ENCODE measurements around the gene TMEM167A.

TMEM167A gene

DNA sequence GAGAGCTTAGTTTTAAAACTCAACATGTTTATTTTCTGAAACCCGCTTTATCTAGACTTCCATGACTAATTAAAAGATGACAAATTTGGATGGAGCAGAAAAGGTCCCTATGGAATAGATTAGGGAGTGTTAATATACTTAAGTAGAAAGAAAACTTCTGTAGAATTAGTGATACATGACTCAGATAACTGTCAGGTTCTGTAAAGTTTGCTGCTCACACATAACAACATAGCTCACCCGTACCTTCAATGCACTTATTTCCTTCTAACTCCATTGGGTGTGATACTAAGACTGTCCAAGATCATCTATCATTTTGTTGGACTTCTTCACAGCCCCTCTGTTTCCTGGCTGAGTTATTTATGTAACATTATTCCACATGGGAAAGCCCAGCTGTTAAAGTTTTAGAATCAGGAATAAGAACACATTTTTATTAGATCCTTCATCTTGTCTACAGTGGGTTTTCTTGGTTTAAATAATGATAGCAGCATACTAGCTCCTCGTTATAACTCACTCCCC lies 27.8 kb downstream of the TMEM167A start:
- Histone ChIP-seq H3K27ac (ENCODE audit: insufficient read depth in 1 of 2, low read depth in 1 of 2, low read length in 2 of 2, poor library complexity in 1 of 2, severe bottlenecking in 2 of 2) (no peak overlapping the region), H3K9me3 (ENCODE audit: control extremely low read depth in 1 of 5, control insufficient read depth in 4 of 5, insufficient read depth in 2 of 5, low read depth in 1 of 5, low read length in 4 of 5) (no peaks in the 10 kb centered on the region), H3K27me3 (replicated peaks in 2 of 5; ENCODE audit: control insufficient read depth in 4 of 5, insufficient read depth in 5 of 5, low read length in 4 of 5) (no peaks in the 10 kb centered on the region), H3K36me3 (ENCODE audit: control insufficient read depth in 4 of 4, insufficient read depth in 4 of 4, low read length in 3 of 4) (peaks cover 2 to 17% (median 4%) of the 10 kb centered on the region in 4 experiments), H3K4me3 (ENCODE audit: control insufficient read depth in 1 of 7, extremely low read depth in 1 of 7, insufficient read depth in 4 of 7, low read depth in 2 of 7, low read length in 6 of 7) (no peak overlapping the region), H3K4me1 (ENCODE audit: control extremely low read depth in 1 of 4, control insufficient read depth in 4 of 4, insufficient read depth in 4 of 4, low read length in 3 of 4) (no peaks in the 10 kb centered on the region)
- POLR2A ChIA-PET, result no interaction called here
- DNase-seq, result no peak
- WGBS (ENCODE audit: insufficient coverage), result no CpG with 5 or more reads among the region's 3 CpGs
- CTCF ChIA-PET, result no interaction called here

DNA sequence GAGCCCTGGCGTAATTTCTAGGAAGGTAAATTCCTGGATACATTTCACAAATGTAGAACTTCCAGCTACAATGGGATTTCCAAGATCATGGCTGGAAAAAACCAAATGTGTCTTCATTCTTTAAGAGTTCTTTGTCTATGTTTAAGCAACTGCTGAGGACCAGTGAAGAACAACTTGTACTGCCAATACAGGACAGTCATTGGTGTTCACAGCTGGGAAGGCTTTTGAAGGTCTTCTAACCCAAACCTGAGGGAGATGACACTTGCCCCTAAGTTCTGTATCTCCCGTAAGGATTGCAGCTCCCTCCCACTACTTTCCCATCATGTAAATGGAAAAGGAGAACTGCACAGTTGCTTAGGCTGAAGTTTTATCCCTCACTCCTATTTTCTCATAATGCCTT lies 28.4 kb downstream of the TMEM167A start:
- WGBS (ENCODE audit: insufficient coverage), result 92% methylated on average over 1 of the region's 2 CpGs
- ChIA-PET CTCF (no interaction called here), POLR2A (no interaction called here)
- Histone ChIP-seq H3K27me3 (replicated peaks in 2 of 5; ENCODE audit: control insufficient read depth in 4 of 5, insufficient read depth in 5 of 5, low read length in 4 of 5) (no peaks in the 10 kb centered on the region), H3K27ac (ENCODE audit: insufficient read depth in 1 of 2, low read depth in 1 of 2, low read length in 2 of 2, poor library complexity in 1 of 2, severe bottlenecking in 2 of 2) (no peak overlapping the region), H3K9me3 (ENCODE audit: control extremely low read depth in 1 of 5, control insufficient read depth in 4 of 5, insufficient read depth in 2 of 5, low read depth in 1 of 5, low read length in 4 of 5) (no peaks in the 10 kb centered on the region), H3K36me3 (ENCODE audit: control insufficient read depth in 4 of 4, insufficient read depth in 4 of 4, low read length in 3 of 4) (peaks cover 0 to 12% (median 3%) of the 10 kb centered on the region in 4 experiments), H3K4me1 (ENCODE audit: control extremely low read depth in 1 of 4, control insufficient read depth in 4 of 4, insufficient read depth in 4 of 4, low read length in 3 of 4) (no peaks in the 10 kb centered on the region), H3K4me3 (ENCODE audit: control insufficient read depth in 1 of 7, extremely low read depth in 1 of 7, insufficient read depth in 4 of 7, low read depth in 2 of 7, low read length in 6 of 7) (no peak overlapping the region)
- DNase-seq, result no peak

DNA sequence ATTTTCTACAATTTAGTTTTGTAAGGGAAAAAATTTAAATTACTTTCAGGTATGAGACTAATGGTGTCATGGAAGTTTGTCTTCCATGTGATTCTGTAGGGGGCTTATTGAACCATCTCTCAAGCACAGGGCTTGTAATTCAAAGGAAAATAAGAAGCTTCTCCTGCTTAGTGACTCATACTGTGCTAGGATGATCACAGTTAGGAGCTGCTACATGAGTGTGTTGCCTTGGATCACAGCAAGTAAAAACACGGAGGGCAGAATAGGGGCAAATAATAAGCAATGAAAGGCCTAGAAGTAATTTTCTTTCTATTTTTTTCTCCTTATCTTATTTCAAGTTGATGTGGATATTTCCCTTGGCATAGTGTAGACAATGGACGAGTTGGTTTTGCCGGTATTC lies 28.9 kb downstream of the TMEM167A start:
- no peaks in the 10 kb centered on the region for H3K27me3 ChIP-seq (replicated peaks in 2 of 5; ENCODE audit: control insufficient read depth in 4 of 5, insufficient read depth in 5 of 5, low read length in 4 of 5)
- H3K4me1 ChIP-seq (ENCODE audit: control extremely low read depth in 1 of 4, control insufficient read depth in 4 of 4, insufficient read depth in 4 of 4, low read length in 3 of 4), result no peaks in the 10 kb centered on the region
- no peak for DNase-seq
- POLR2A ChIA-PET, result no interaction called here
- WGBS (ENCODE audit: insufficient coverage), result 100% methylated on average over 1 of the region's 3 CpGs
- CTCF ChIA-PET, result no interaction called here
- H3K27ac ChIP-seq (ENCODE audit: insufficient read depth in 1 of 2, low read depth in 1 of 2, low read length in 2 of 2, poor library complexity in 1 of 2, severe bottlenecking in 2 of 2), result no peak overlapping the region
- peaks cover 0 to 12% (median 3%) of the 10 kb centered on the region in 4 experiments for H3K36me3 ChIP-seq (ENCODE audit: control insufficient read depth in 4 of 4, insufficient read depth in 4 of 4, low read length in 3 of 4)
- no peak overlapping the region for H3K4me3 ChIP-seq (ENCODE audit: control insufficient read depth in 1 of 7, extremely low read depth in 1 of 7, insufficient read depth in 4 of 7, low read depth in 2 of 7, low read length in 6 of 7)
- no peaks in the 10 kb centered on the region for H3K9me3 ChIP-seq (ENCODE audit: control extremely low read depth in 1 of 5, control insufficient read depth in 4 of 5, insufficient read depth in 2 of 5, low read depth in 1 of 5, low read length in 4 of 5)

DNA sequence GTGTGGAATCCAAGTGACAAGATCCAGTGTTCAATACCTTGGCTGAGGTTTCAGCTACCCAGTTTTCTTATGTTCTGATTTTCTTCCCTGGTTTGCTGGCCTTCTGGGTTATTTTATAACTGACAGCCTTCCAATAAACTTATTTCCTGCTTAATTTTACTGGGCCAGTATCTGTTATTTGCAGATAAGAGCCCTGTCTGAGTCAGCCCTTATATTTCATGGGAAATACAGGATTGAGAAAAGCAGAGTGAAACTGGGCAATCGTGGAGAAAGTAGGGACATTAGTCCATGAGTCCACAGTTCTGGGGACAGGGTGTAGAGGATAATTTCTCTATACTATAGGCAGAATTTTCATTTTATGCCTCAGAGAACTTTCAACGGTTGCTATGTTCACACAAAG lies 32.3 kb downstream of the TMEM167A start:
- Histone ChIP-seq H3K4me1 (ENCODE audit: control extremely low read depth in 1 of 4, control insufficient read depth in 4 of 4, insufficient read depth in 4 of 4, low read length in 3 of 4) (no peaks in the 10 kb centered on the region), H3K9me3 (ENCODE audit: control extremely low read depth in 1 of 5, control insufficient read depth in 4 of 5, insufficient read depth in 2 of 5, low read depth in 1 of 5, low read length in 4 of 5) (no peaks in the 10 kb centered on the region), H3K27me3 (replicated peaks in 2 of 5; ENCODE audit: control insufficient read depth in 4 of 5, insufficient read depth in 5 of 5, low read length in 4 of 5) (no peaks in the 10 kb centered on the region), H3K27ac (ENCODE audit: insufficient read depth in 1 of 2, low read depth in 1 of 2, low read length in 2 of 2, poor library complexity in 1 of 2, severe bottlenecking in 2 of 2) (no peak overlapping the region), H3K36me3 (ENCODE audit: control insufficient read depth in 4 of 4, insufficient read depth in 4 of 4, low read length in 3 of 4) (peaks cover 0 to 4% (median 1%) of the 10 kb centered on the region in 4 experiments), H3K4me3 (ENCODE audit: control insufficient read depth in 1 of 7, extremely low read depth in 1 of 7, insufficient read depth in 4 of 7, low read depth in 2 of 7, low read length in 6 of 7) (no peak overlapping the region)
- DNase-seq, result no peak
- ChIA-PET POLR2A (no interaction called here), CTCF (interaction anchor here (1.1 kb wide), 1 partner anchor 10 kb away, joined by 3 read pairs; no protein-coding TSS in a partner anchor)
- WGBS (ENCODE audit: insufficient coverage), result 0% methylated on average over 1 of the region's 2 CpGs

DNA sequence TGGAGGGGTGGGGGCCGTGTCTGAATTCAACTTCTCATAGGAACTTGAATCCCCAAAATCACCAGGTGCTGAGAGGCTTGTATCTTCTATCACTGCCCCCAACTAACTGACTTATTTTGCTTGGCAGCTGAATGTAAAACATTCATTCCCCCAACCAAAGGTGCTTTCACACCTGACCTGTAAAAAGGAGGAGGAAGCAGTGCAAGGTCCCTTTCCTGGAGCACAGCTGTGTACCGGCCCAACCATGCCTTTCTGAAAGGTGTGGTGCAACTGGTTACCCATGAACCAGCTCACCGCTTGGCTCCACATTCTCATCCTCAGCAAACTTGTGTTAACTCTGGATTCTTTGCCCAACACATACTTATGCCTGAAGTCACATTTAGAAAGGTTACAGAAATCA lies 34.7 kb downstream of the TMEM167A start:
- Histone ChIP-seq H3K4me3 (ENCODE audit: control insufficient read depth in 1 of 7, extremely low read depth in 1 of 7, insufficient read depth in 4 of 7, low read depth in 2 of 7, low read length in 6 of 7) (no peak overlapping the region), H3K27ac (ENCODE audit: insufficient read depth in 1 of 2, low read depth in 1 of 2, low read length in 2 of 2, poor library complexity in 1 of 2, severe bottlenecking in 2 of 2) (no peak overlapping the region), H3K9me3 (ENCODE audit: control extremely low read depth in 1 of 5, control insufficient read depth in 4 of 5, insufficient read depth in 2 of 5, low read depth in 1 of 5, low read length in 4 of 5) (no peaks in the 10 kb centered on the region), H3K4me1 (ENCODE audit: control extremely low read depth in 1 of 4, control insufficient read depth in 4 of 4, insufficient read depth in 4 of 4, low read length in 3 of 4) (peaks cover 0 to 2% (median 0%) of the 10 kb centered on the region in 4 experiments), H3K36me3 (ENCODE audit: control insufficient read depth in 4 of 4, insufficient read depth in 4 of 4, low read length in 3 of 4) (no peaks in the 10 kb centered on the region), H3K27me3 (replicated peaks in 2 of 5; ENCODE audit: control insufficient read depth in 4 of 5, insufficient read depth in 5 of 5, low read length in 4 of 5) (no peaks in the 10 kb centered on the region)
- 100% methylated on average over 1 of the region's 3 CpGs for WGBS (ENCODE audit: insufficient coverage)
- ChIA-PET CTCF (interaction anchor here (1.0 kb wide), 1 partner anchor 15 kb away, joined by 3 read pairs; no protein-coding TSS in a partner anchor), POLR2A (no interaction called here)
- no peak for DNase-seq

DNA sequence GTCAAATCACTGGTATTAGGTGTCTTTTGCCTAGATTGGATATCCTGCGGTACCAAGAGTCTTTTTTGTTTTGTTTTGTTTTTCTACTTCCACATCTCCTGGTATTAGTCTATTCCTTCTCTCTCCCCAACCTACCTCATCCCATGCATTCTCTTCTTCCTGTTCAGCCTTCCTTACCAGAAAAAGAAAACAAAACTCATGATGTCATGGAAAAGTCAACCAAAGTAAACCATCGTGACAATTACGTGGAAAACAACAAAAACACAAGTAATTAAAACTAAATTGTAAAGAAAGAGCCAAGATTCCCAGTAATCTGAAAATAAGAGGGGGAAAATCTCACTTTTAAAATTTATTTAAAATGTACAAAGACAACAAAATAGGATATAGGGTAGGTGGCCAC lies 38.3 kb downstream of the TMEM167A start:
- H3K36me3 ChIP-seq (ENCODE audit: control insufficient read depth in 4 of 4, insufficient read depth in 4 of 4, low read length in 3 of 4), result no peaks in the 10 kb centered on the region

DNA sequence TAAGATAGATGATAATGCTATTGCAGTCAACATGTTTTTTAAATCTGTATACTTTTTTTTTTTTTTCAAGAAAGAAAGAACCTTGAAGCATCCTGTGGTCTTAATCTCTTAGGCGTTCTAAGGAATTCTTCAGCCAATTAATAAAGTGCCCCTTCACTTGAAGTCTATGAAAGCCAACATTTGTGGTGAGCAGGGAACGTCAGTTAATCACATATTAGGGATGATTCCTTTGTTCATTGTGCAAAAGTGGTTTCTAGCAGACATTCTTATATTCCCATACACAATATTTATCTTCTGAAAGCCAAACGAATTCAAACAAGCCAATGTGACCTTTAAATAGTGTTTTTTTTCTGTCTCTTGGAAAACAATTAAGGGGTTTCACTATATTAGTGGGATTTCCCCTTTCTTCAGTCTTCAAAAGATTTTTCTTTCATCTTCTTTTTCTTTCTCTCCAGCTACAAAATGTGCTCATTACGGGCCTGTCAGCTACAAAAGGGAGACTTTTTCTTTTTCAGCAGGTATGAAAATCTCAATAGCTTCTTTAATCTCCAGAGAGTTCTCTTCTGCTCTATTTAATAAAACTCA lies 40.1 kb downstream of the TMEM167A start:
- CTCF ChIA-PET, result interaction anchor here (0.9 to 1.7 kb wide), 3 partner anchors 17 to 395 kb away, joined by 3 read pairs; no protein-coding TSS in a partner anchor
- POLR2A ChIA-PET, result no interaction called here
- H3K4me3 ChIP-seq (ENCODE audit: control insufficient read depth in 1 of 7, extremely low read depth in 1 of 7, insufficient read depth in 4 of 7, low read depth in 2 of 7, low read length in 6 of 7), result no peak overlapping the region
- WGBS (ENCODE audit: insufficient coverage), result 88% methylated on average over 1 of the region's 4 CpGs
- H3K4me1 ChIP-seq (ENCODE audit: control extremely low read depth in 1 of 4, control insufficient read depth in 4 of 4, insufficient read depth in 4 of 4, low read length in 3 of 4), result peaks cover 12 to 32% (median 16%) of the 10 kb centered on the region in 4 experiments
- no peaks in the 10 kb centered on the region for H3K27me3 ChIP-seq (replicated peaks in 2 of 5; ENCODE audit: control insufficient read depth in 4 of 5, insufficient read depth in 5 of 5, low read length in 4 of 5)
- H3K9me3 ChIP-seq (ENCODE audit: control extremely low read depth in 1 of 5, control insufficient read depth in 4 of 5, insufficient read depth in 2 of 5, low read depth in 1 of 5, low read length in 4 of 5), result no peaks in the 10 kb centered on the region
- no peaks in the 10 kb centered on the region for H3K36me3 ChIP-seq (ENCODE audit: control insufficient read depth in 4 of 4, insufficient read depth in 4 of 4, low read length in 3 of 4)
- no peak for DNase-seq
- H3K27ac ChIP-seq (ENCODE audit: insufficient read depth in 1 of 2, low read depth in 1 of 2, low read length in 2 of 2, poor library complexity in 1 of 2, severe bottlenecking in 2 of 2), result no peak overlapping the region

More for the DNA sequence above, 38.3 kb downstream of the TMEM167A start:
- no peak for DNase-seq
- POLR2A ChIA-PET, result no interaction called here
- Histone ChIP-seq H3K4me3 (ENCODE audit: control insufficient read depth in 1 of 7, extremely low read depth in 1 of 7, insufficient read depth in 4 of 7, low read depth in 2 of 7, low read length in 6 of 7) (no peak overlapping the region), H3K9me3 (ENCODE audit: control extremely low read depth in 1 of 5, control insufficient read depth in 4 of 5, insufficient read depth in 2 of 5, low read depth in 1 of 5, low read length in 4 of 5) (no peaks in the 10 kb centered on the region), H3K27me3 (replicated peaks in 2 of 5; ENCODE audit: control insufficient read depth in 4 of 5, insufficient read depth in 5 of 5, low read length in 4 of 5) (no peaks in the 10 kb centered on the region), H3K4me1 (ENCODE audit: control extremely low read depth in 1 of 4, control insufficient read depth in 4 of 4, insufficient read depth in 4 of 4, low read length in 3 of 4) (peaks cover 12 to 28% (median 16%) of the 10 kb centered on the region in 4 experiments), H3K27ac (ENCODE audit: insufficient read depth in 1 of 2, low read depth in 1 of 2, low read length in 2 of 2, poor library complexity in 1 of 2, severe bottlenecking in 2 of 2) (no peak overlapping the region)
- CTCF ChIA-PET, result interaction anchor here (0.9 kb wide), 1 partner anchor 12 kb away, joined by 3 read pairs; no protein-coding TSS in a partner anchor
- no CpG with 5 or more reads among the region's 3 CpGs for WGBS (ENCODE audit: insufficient coverage)

Data from common myeloid progenitor, CD34-positive (primary cell).